Ovary (tissue), 3 donors: ENCODE measurements around the gene TACC2.

Experiments used
- POLR2A ChIP-seq: fragments of 450-650 bp; IDR thresholded peaks from one replicate; pipeline ENCODE4 v1.6.1; 2017; ENCODE audit warnings: antibody characterized with exemption, mild to moderate bottlenecking, moderate library complexity
- TF ChIP-seq, protein P1 (sequence below), 3 donors: fragments of 450-650 bp in 2 of 3; fragments of 200-600 bp in 1 of 3; IDR thresholded peaks; one replicate each; pipeline versions ENCODE4 v1.5.1 to v1.8.0; 2016 to 2022; ENCODE audit warnings: antibody characterized with exemption in 3 of 3, mild to moderate bottlenecking in 1 of 3
- donor health status: DM: no; HTN: no; CAD: no.

DNA sequence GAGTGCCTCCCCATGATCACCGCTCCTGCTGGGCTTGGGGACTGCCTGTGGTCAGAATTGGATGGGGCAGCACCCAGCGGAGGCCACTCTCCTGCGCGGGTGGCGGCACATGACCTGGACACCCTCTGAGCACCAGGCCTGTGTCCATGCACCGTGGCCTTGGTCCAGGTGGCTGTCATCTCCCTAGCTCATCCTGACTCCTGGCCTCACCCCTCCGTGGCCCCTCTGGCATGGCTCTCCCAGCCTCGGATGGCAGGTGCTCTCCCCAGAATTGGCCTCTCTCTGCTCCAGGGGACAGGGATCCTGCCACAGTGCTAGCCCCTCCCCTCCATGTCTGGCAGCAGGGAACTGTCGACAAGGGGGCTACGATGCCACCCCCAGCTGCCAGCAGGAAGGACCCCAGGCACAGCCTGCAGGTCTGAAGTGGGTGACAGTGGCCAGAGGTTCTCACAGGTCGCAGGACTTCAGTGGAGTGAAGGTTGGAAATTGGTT is 244.9 kb downstream of the TACC2 start:
- TF ChIP-seq, protein P1, sequence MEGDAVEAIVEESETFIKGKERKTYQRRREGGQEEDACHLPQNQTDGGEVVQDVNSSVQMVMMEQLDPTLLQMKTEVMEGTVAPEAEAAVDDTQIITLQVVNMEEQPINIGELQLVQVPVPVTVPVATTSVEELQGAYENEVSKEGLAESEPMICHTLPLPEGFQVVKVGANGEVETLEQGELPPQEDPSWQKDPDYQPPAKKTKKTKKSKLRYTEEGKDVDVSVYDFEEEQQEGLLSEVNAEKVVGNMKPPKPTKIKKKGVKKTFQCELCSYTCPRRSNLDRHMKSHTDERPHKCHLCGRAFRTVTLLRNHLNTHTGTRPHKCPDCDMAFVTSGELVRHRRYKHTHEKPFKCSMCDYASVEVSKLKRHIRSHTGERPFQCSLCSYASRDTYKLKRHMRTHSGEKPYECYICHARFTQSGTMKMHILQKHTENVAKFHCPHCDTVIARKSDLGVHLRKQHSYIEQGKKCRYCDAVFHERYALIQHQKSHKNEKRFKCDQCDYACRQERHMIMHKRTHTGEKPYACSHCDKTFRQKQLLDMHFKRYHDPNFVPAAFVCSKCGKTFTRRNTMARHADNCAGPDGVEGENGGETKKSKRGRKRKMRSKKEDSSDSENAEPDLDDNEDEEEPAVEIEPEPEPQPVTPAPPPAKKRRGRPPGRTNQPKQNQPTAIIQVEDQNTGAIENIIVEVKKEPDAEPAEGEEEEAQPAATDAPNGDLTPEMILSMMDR (IDR thresholded peaks at IDR 0.05), result no peak
- TF ChIP-seq POLR2A, result no peak
